ENCODE results near the gene SPG7. TPM values are rescaled to one million over a fixed set of nuclear protein-coding genes. Genes with fewer than 3 reads are reported as not detected.

SPG7 gene
- total RNA-seq, 1 experiment from 2014 or later, result 53.9 TPM

- in situ Hi-C loops (cut with HindIII; ENCODE audit: low pct_unique_long_range_greater_than_20kb, low sequenced_read_pairs), result no loop called here
Observed at GRCh38 chr16:89552329-89552728, 44.1 kb downstream of the SPG7 start.

GRCh38 chr16:89552913-89553312 lies 44.7 kb downstream of the SPG7 start:
- DNase-seq (ENCODE audit: low read depth, low spot score), result no peak
- in situ Hi-C loops (cut with HindIII; ENCODE audit: low pct_unique_long_range_greater_than_20kb, low sequenced_read_pairs), result no loop called here

More at GRCh38 chr16:89552329-89552728, 44.1 kb downstream of the SPG7 start:
- DNase-seq (ENCODE audit: low read depth, low spot score), result no peak

GRCh38 chr16:89553733-89554132 lies 45.5 kb downstream of the SPG7 start:
- DNase-seq (ENCODE audit: low read depth, low spot score), result no peak

GRCh38 chr16:89554343-89554742 lies 46.1 kb downstream of the SPG7 start:
- no peak for DNase-seq (ENCODE audit: low read depth, low spot score)
- in situ Hi-C loops (cut with HindIII; ENCODE audit: low pct_unique_long_range_greater_than_20kb, low sequenced_read_pairs), result no loop called here

More at GRCh38 chr16:89553733-89554132, 45.5 kb downstream of the SPG7 start:
- in situ Hi-C loops (cut with HindIII; ENCODE audit: low pct_unique_long_range_greater_than_20kb, low sequenced_read_pairs), result no loop called here

GRCh38 chr16:89555265-89555664 lies 47.1 kb downstream of the SPG7 start:
- no peak for DNase-seq (ENCODE audit: low read depth, low spot score)
- in situ Hi-C loops (cut with HindIII; ENCODE audit: low pct_unique_long_range_greater_than_20kb, low sequenced_read_pairs), result no loop called here

GRCh38 chr16:89555780-89556179 lies 47.6 kb downstream of the SPG7 start:
- no peak for DNase-seq (ENCODE audit: low read depth, low spot score)
- in situ Hi-C loops (cut with HindIII; ENCODE audit: low pct_unique_long_range_greater_than_20kb, low sequenced_read_pairs), result no loop called here

- in situ Hi-C loops (cut with HindIII; ENCODE audit: low pct_unique_long_range_greater_than_20kb, low sequenced_read_pairs), result no loop called here
- DNase-seq (ENCODE audit: low read depth, low spot score), result peak; percentile 90
Observed at GRCh38 chr16:89556750-89557689, 48.8 kb downstream of the SPG7 start.

GRCh38 chr16:89557690-89558490 lies 49.7 kb downstream of the SPG7 start:
- no peak for DNase-seq (ENCODE audit: low read depth, low spot score)
- in situ Hi-C loops (cut with HindIII; ENCODE audit: low pct_unique_long_range_greater_than_20kb, low sequenced_read_pairs), result no loop called here

- in situ Hi-C loops (cut with HindIII; ENCODE audit: low pct_unique_long_range_greater_than_20kb, low sequenced_read_pairs), result no loop called here
- peak; percentile 92 for DNase-seq (ENCODE audit: low read depth, low spot score)
Observed at GRCh38 chr16:89560378-89561141, 52.4 kb downstream of the SPG7 start, which contains the start of gene RPL13. TSS of gene RPL13 (plus strand) at chr16:89560682. CDS start at chr16:89560960, 278 bp downstream.

- DNase-seq (ENCODE audit: low read depth, low spot score), result no peak
- in situ Hi-C loops (cut with HindIII; ENCODE audit: low pct_unique_long_range_greater_than_20kb, low sequenced_read_pairs), result no loop called here
Observed at GRCh38 chr16:89561142-89561883, 53.1 kb downstream of the SPG7 start.

GRCh38 chr16:89561884-89562599 lies 53.8 kb downstream of the SPG7 start:
- in situ Hi-C loops (cut with HindIII; ENCODE audit: low pct_unique_long_range_greater_than_20kb, low sequenced_read_pairs), result no loop called here
- peak; percentile 38 for DNase-seq (ENCODE audit: low read depth, low spot score)

- DNase-seq (ENCODE audit: low read depth, low spot score), result no peak
- in situ Hi-C loops (cut with HindIII; ENCODE audit: low pct_unique_long_range_greater_than_20kb, low sequenced_read_pairs), result no loop called here
Observed at GRCh38 chr16:89562939-89563338, 54.7 kb downstream of the SPG7 start.

- in situ Hi-C loops (cut with HindIII; ENCODE audit: low pct_unique_long_range_greater_than_20kb, low sequenced_read_pairs), result no loop called here
- no peak for DNase-seq (ENCODE audit: low read depth, low spot score)
Observed at GRCh38 chr16:89563639-89564392, 55.6 kb downstream of the SPG7 start.

- in situ Hi-C loops (cut with HindIII; ENCODE audit: low pct_unique_long_range_greater_than_20kb, low sequenced_read_pairs), result no loop called here
- no peak for DNase-seq (ENCODE audit: low read depth, low spot score)
Observed at GRCh38 chr16:89564476-89565255, 56.5 kb downstream of the SPG7 start.

- in situ Hi-C loops (cut with HindIII; ENCODE audit: low pct_unique_long_range_greater_than_20kb, low sequenced_read_pairs), result no loop called here
- DNase-seq (ENCODE audit: low read depth, low spot score), result no peak
Observed at GRCh38 chr16:89565256-89565505, 57.0 kb downstream of the SPG7 start.
